ENCODE results near the gene HELZ.

HELZ gene

DNA sequence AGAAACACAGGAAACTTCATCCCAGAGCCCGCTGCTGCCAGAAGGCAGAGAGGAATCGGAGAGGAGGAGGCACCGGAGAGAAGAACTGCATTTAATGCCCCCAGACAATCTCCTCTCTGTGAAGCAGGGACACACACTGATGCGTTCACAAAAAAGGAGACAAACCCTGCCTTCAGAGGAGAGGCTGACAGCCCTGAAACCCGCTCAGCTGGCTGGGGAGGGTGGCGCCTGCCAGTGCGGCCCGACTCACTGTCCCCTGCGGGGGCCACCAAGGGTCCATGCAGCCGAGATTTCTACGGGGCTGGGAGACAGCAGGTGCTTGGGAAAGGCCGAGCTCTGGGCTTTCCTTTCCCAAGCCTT, 222.6 kb downstream of the HELZ start:
- H3K4me3 ChIP-seq (ENCODE audit: low read depth, low read length): no peak overlapping the region
- TF ChIP-seq, protein P1, sequence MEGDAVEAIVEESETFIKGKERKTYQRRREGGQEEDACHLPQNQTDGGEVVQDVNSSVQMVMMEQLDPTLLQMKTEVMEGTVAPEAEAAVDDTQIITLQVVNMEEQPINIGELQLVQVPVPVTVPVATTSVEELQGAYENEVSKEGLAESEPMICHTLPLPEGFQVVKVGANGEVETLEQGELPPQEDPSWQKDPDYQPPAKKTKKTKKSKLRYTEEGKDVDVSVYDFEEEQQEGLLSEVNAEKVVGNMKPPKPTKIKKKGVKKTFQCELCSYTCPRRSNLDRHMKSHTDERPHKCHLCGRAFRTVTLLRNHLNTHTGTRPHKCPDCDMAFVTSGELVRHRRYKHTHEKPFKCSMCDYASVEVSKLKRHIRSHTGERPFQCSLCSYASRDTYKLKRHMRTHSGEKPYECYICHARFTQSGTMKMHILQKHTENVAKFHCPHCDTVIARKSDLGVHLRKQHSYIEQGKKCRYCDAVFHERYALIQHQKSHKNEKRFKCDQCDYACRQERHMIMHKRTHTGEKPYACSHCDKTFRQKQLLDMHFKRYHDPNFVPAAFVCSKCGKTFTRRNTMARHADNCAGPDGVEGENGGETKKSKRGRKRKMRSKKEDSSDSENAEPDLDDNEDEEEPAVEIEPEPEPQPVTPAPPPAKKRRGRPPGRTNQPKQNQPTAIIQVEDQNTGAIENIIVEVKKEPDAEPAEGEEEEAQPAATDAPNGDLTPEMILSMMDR (IDR thresholded peaks at IDR 0.05; ENCODE audit: low read depth, low read length): no peak

DNA sequence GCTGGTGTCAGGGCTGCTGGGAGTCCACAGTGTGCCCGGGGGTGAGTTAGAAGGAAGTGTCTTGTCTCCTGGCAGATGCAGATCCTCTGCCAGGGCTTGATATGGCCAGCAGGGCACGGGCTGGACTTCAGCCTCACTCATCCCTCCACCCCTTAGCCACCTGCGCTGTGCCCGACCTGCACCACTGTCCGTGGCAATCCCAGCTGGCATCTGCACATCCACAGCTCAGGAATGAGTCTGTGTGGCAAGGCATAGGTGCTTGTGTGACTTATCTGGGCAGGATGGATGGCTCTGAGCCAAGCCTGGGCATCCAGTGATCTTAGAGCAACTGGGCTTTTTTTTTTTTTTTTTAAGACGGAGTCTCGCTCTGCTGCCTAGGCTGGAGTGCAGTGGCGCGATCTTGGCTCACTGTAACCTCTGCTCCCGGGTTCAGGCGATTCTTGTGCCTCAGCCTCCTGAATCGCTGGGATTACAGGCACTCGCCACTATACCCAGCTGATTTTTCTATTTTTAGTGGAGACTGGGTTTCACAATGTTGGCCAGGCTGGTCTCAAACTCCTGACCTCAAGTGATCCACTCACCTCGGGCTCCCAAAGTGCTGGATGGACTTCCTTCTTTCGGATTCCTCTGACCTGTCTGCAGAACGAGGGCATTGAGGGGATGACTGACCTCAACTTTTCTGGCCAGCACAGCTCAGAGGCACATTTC, 223.1 kb downstream of the HELZ start:
- no peak overlapping the region for H3K4me3 ChIP-seq (ENCODE audit: low read depth, low read length)
- TF ChIP-seq, protein P1 (IDR thresholded peaks at IDR 0.05; ENCODE audit: low read depth, low read length): no peak

DNA sequence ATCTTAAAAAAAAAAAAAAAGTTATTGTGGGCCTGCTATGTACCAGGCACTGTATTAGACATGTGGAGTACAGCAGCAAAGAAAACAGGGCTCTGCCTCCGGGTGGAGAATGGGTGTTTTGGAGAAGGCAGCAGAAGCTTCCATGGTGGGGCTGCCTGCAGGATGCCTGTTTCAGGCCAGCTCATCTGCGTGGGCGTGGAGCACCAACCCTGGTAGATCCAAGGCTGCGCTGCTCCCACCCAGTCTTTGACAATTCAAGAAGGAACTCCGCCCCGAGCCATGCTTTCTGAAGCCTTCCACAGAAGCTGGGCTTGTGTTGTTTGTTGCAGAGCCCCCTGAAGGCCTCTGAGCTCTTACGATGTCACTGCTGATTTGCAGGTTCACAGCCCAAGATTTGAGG, 223.8 kb downstream of the HELZ start:
- H3K4me3 ChIP-seq (ENCODE audit: low read depth, low read length): no peak overlapping the region
- TF ChIP-seq, protein P1 (IDR thresholded peaks at IDR 0.05; ENCODE audit: low read depth, low read length): no peak
